OCI-LY7 (cell line): ENCODE measurements around the gene CYP4F2. TPM values are rescaled to one million over a fixed set of nuclear protein-coding genes. Genes with fewer than 3 reads are reported as not detected.

Experiments used
- BruUV-seq: library from RNA; stranded (reverse); fragments of 400-500 nt; replicated peaks from 2 replicates; lab custom pipeline; 2021; lab: Mats Ljungman, UMichigan
- CTCF ChIA-PET: fragments of 300-600 bp; sonication (Branson Sonifier 250); formaldehyde crosslinking; loops from one replicate; lab custom pipeline; 2022; ENCODE audit warnings: antibody characterized with exemption; ENCODE audit not compliant: unreplicated experiment; lab: Charles Lee
- POLR2A ChIA-PET: fragments of 300-600 bp; sonication (Branson Sonifier 250); formaldehyde crosslinking; loops from one replicate; lab custom pipeline; 2022; ENCODE audit warnings: antibody characterized with exemption; lab: Charles Lee
- DNase-seq: peaks from one replicate; pipeline ENCODE4 v3.0.0-alpha.2; 2015; ENCODE audit warnings: low spot score
- H2AFZ ChIP-seq: fragments of 200-600 bp; sonication (generic), shearing (Covaris generic); 2 replicates; pipeline ENCODE4 v1.6.1; 2014; ENCODE audit warnings: mild to moderate bottlenecking, antibody characterized with exemption, low read length, moderate library complexity
- H3K27ac ChIP-seq: fragments of 200-600 bp; sonication (generic); 2 replicates; pipeline ENCODE4 v1.5.1; 2014; ENCODE audit warnings: mixed run types, low read depth, mild to moderate bottlenecking, moderate library complexity, low read length, inconsistent platforms; ENCODE audit not compliant: poor library complexity, severe bottlenecking
- H3K36me3 ChIP-seq: fragments of 200-600 bp; sonication (generic); 2 replicates; pipeline ENCODE4 v1.6.1; 2014; ENCODE audit warnings: mild to moderate bottlenecking, antibody characterized with exemption, low read length, moderate library complexity, mixed read lengths; ENCODE audit not compliant: insufficient read depth
- H3K4me1 ChIP-seq: fragments of 200-600 bp; sonication (generic); 2 replicates; pipeline ENCODE4 v1.5.1; 2014; ENCODE audit warnings: mild to moderate bottlenecking, low read length; ENCODE audit not compliant: insufficient read depth, poor library complexity, severe bottlenecking
- H3K4me2 ChIP-seq: fragments of 200-600 bp; sonication (generic); 2 replicates; pipeline ENCODE4 v1.6.1; 2014; ENCODE audit warnings: mild to moderate bottlenecking, low read length
- H3K4me3 ChIP-seq: fragments of 200-600 bp; sonication (generic); 2 replicates; pipeline ENCODE4 v1.5.1; 2014; ENCODE audit warnings: mild to moderate bottlenecking, low read depth, low read length; ENCODE audit not compliant: poor library complexity, severe bottlenecking
- H3K79me2 ChIP-seq: fragments of 200-600 bp; sonication (generic); 2 replicates; pipeline ENCODE4 v1.6.1; 2016; ENCODE audit warnings: low read depth, mild to moderate bottlenecking, low read length, moderate library complexity, mixed read lengths; ENCODE audit not compliant: insufficient read depth
- H3K9me2 ChIP-seq: fragments of 200-600 bp; sonication (generic); 2 replicates; pipeline ENCODE4 v1.6.1; 2016; ENCODE audit warnings: mild to moderate bottlenecking, low read length, mixed read lengths; ENCODE audit not compliant: insufficient read depth
- H3K9me3 ChIP-seq: fragments of 200-600 bp; sonication (generic); 2 replicates; pipeline ENCODE4 v1.6.1; 2014; ENCODE audit warnings: mild to moderate bottlenecking, mixed run types, low read length, mixed read lengths
- H4K20me1 ChIP-seq: fragments of 200-600 bp; sonication (generic); 2 replicates; pipeline ENCODE4 v1.6.1; 2014; ENCODE audit warnings: mild to moderate bottlenecking, antibody characterized with exemption, low read length, moderate library complexity, mixed read lengths; ENCODE audit not compliant: insufficient read depth
- CTCF ChIP-seq: fragments of 200-600 bp; sonication (generic); conservative IDR thresholded peaks from 2 replicates; pipeline ENCODE4 v1.5.1; 2014; ENCODE audit warnings: mild to moderate bottlenecking, antibody characterized with exemption, low read length, moderate library complexity, mixed read lengths
- EZH2phosphoT487 ChIP-seq: fragments of 200-600 bp; sonication (generic); IDR thresholded peaks from 2 replicates; pipeline ENCODE4 v1.6.1; 2018; ENCODE audit warnings: low read depth, borderline replicate concordance, mild to moderate bottlenecking, mixed run types, antibody characterized with exemption, low read length, moderate library complexity, mixed read lengths
- intact Hi-C: fragments of 100-400 bp; cut with micrococcal nuclease; formaldehyde crosslinking; loops from one replicate; pipeline ENCODE4 v1.10.0; 2022; ENCODE audit not compliant: unreplicated experiment
- total RNA-seq, 2 experiments: library from RNA; depleted of rRNA in 1 of 2; stranded (reverse); fragments of >200 nt in 1 of 2; shearing (Covaris generic) in 1 of 2; gene quantifications; 2 replicates each; pipeline ENCODE4 v1.2.3, GENCODE V29; 2014 to 2022

The CYP4F2 gene
- total RNA-seq, 2 experiments from 2014 or later = not detected

- no TSS peak for BruUV-seq
- Histone ChIP-seq H3K4me1 (no peaks in the 10 kb centered on the region), H3K79me2 (no peaks in the 10 kb centered on the region), H2AFZ (no peak overlapping the region), H3K36me3 (no peaks in the 10 kb centered on the region), H3K9me2 (no peaks in the 10 kb centered on the region), H4K20me1 (no peaks in the 10 kb centered on the region), H3K4me2 (no peak overlapping the region), H3K9me3 (no peaks in the 10 kb centered on the region), H3K27ac (no peak overlapping the region), H3K4me3 (no peak overlapping the region)
- TF ChIP-seq EZH2phosphoT487 = no peak
- no peak for TF ChIP-seq CTCF
- intact Hi-C loops = no loop called here
- no peak for DNase-seq
- ChIA-PET POLR2A (no interaction called here), CTCF (no interaction called here)
These were observed 16.0 kb upstream of the CYP4F2 start for GRCh38 chr19:15913830-15914229.

- Histone ChIP-seq H3K9me3 (no peaks in the 10 kb centered on the region), H3K79me2 (no peaks in the 10 kb centered on the region), H3K4me2 (no peak overlapping the region), H3K4me3 (no peak overlapping the region), H4K20me1 (no peaks in the 10 kb centered on the region), H3K4me1 (no peaks in the 10 kb centered on the region), H3K36me3 (no peaks in the 10 kb centered on the region), H3K9me2 (no peaks in the 10 kb centered on the region), H3K27ac (no peak overlapping the region), H2AFZ (no peak overlapping the region)
- BruUV-seq = no TSS peak
- CTCF ChIA-PET = no interaction called here
- POLR2A ChIA-PET = no interaction called here
- intact Hi-C loops = no loop called here
- TF ChIP-seq EZH2phosphoT487 (no peak), CTCF (no peak)
- DNase-seq = no peak
These were observed 15.5 kb upstream of the CYP4F2 start for GRCh38 chr19:15913384-15913783.

GRCh38 chr19:15911599-15912235 lies 13.8 kb upstream of the CYP4F2 start:
- POLR2A ChIA-PET = no interaction called here

More at GRCh38 chr19:15911599-15912235, 13.8 kb upstream of the CYP4F2 start:
- TF ChIP-seq EZH2phosphoT487 = no peak
- TF ChIP-seq CTCF = no peak
- Histone ChIP-seq H3K9me2 (no peaks in the 10 kb centered on the region), H3K9me3 (no peaks in the 10 kb centered on the region), H3K4me3 (no peak overlapping the region), H3K79me2 (no peaks in the 10 kb centered on the region), H3K36me3 (no peaks in the 10 kb centered on the region), H3K4me1 (no peaks in the 10 kb centered on the region), H3K27ac (no peak overlapping the region), H4K20me1 (no peaks in the 10 kb centered on the region), H2AFZ (no peak overlapping the region), H3K4me2 (no peak overlapping the region)
- intact Hi-C loops = no loop called here
- no peak for DNase-seq
- no TSS peak for BruUV-seq
- CTCF ChIA-PET = no interaction called here
